GM23338 (cell line): ENCODE measurements around the gene EGFR.

Experiments used
- CREB1 ChIP-seq: fragments of 250-450 bp; sonication (Bioruptor Pico); IDR thresholded peaks from 2 replicates; pipeline ENCODE4 v1.5.0; 2020; ENCODE audit warnings: low read depth, mild to moderate bottlenecking, moderate library complexity
- POLR2AphosphoS5 ChIP-seq: IDR thresholded peaks from 2 replicates; pipeline ENCODE4 v1.6.1; 2016; ENCODE audit warnings: antibody characterized with exemption, low read depth
- TF ChIP-seq, protein P1 (sequence below), 2 experiments: fragments of 200-600 bp in 1 of 2; sonication (generic) in 1 of 2; conservative IDR thresholded peaks; 2 replicates each; pipeline versions ENCODE4 v1.5.1 to v1.6.1; 2016 to 2017; ENCODE audit warnings: antibody characterized with exemption in 2 of 2, low read depth in 2 of 2, mild to moderate bottlenecking in 2 of 2, moderate library complexity in 1 of 2
- TF ChIP-seq, protein P2 (sequence below): IDR thresholded peaks from one replicate; pipeline ENCODE4 v1.6.1; 2018; ENCODE audit warnings: antibody characterized with exemption; ENCODE audit not compliant: unreplicated experiment

DNA sequence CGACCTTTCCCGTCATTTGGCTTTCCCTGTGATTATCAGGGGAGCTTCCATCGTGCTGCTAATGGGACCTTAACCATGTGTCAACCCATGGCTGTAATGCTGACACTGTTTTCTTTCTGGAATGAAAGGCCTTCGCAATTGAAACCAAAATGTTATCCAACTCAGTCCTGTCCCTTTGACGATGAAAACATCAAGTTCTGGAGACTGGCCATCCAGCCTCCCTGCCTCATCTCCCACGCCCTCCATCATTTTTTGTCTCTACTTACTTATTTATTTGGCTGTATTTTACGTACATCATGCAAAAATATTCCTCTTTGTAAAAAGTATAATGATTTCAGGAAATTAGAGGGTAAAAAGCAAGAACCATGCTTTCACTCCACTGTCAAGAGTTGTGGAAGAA is 69.8 kb downstream of the EGFR start:
- TF ChIP-seq, protein P1, sequence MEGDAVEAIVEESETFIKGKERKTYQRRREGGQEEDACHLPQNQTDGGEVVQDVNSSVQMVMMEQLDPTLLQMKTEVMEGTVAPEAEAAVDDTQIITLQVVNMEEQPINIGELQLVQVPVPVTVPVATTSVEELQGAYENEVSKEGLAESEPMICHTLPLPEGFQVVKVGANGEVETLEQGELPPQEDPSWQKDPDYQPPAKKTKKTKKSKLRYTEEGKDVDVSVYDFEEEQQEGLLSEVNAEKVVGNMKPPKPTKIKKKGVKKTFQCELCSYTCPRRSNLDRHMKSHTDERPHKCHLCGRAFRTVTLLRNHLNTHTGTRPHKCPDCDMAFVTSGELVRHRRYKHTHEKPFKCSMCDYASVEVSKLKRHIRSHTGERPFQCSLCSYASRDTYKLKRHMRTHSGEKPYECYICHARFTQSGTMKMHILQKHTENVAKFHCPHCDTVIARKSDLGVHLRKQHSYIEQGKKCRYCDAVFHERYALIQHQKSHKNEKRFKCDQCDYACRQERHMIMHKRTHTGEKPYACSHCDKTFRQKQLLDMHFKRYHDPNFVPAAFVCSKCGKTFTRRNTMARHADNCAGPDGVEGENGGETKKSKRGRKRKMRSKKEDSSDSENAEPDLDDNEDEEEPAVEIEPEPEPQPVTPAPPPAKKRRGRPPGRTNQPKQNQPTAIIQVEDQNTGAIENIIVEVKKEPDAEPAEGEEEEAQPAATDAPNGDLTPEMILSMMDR (conservative IDR thresholded peaks at IDR 0.05; ENCODE audit: low read depth in 2 of 2) = no peak
- TF ChIP-seq, protein P2, sequence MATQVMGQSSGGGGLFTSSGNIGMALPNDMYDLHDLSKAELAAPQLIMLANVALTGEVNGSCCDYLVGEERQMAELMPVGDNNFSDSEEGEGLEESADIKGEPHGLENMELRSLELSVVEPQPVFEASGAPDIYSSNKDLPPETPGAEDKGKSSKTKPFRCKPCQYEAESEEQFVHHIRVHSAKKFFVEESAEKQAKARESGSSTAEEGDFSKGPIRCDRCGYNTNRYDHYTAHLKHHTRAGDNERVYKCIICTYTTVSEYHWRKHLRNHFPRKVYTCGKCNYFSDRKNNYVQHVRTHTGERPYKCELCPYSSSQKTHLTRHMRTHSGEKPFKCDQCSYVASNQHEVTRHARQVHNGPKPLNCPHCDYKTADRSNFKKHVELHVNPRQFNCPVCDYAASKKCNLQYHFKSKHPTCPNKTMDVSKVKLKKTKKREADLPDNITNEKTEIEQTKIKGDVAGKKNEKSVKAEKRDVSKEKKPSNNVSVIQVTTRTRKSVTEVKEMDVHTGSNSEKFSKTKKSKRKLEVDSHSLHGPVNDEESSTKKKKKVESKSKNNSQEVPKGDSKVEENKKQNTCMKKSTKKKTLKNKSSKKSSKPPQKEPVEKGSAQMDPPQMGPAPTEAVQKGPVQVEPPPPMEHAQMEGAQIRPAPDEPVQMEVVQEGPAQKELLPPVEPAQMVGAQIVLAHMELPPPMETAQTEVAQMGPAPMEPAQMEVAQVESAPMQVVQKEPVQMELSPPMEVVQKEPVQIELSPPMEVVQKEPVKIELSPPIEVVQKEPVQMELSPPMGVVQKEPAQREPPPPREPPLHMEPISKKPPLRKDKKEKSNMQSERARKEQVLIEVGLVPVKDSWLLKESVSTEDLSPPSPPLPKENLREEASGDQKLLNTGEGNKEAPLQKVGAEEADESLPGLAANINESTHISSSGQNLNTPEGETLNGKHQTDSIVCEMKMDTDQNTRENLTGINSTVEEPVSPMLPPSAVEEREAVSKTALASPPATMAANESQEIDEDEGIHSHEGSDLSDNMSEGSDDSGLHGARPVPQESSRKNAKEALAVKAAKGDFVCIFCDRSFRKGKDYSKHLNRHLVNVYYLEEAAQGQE = no peak
- TF ChIP-seq CREB1 = no peak
- no peak for TF ChIP-seq POLR2AphosphoS5
